Measurements from ENCODE around the gene CRYBG1. TPM values are rescaled to one million over a fixed set of nuclear protein-coding genes. Genes with fewer than 3 reads are reported as not detected.

CRYBG1 gene
- total RNA-seq, 4 donors from 2014 or later = 14.9 to 36.9 (median 20.7) TPM

GRCh38 chr6:106537662-106538061 is 177.1 kb downstream of the CRYBG1 start:
- TF ChIP-seq CTCF (IDR thresholded peaks at IDR 0.05) = no peak
- ATAC-seq (ENCODE audit: low FRiP score) = no peak
- DNase-seq (ENCODE audit: low spot score) = no peak

- no peak for DNase-seq (ENCODE audit: low spot score)
- ATAC-seq (ENCODE audit: low FRiP score) = no peak
- no peak for TF ChIP-seq CTCF (IDR thresholded peaks at IDR 0.05)
These were observed 177.6 kb downstream of the CRYBG1 start for GRCh38 chr6:106538145-106538544.

GRCh38 chr6:106539936-106540335 is 179.4 kb downstream of the CRYBG1 start:
- DNase-seq (ENCODE audit: low spot score) (no peak), ATAC-seq (ENCODE audit: low FRiP score) (no peak)
- TF ChIP-seq CTCF (IDR thresholded peaks at IDR 0.05) = no peak

GRCh38 chr6:106540432-106540831 is 179.9 kb downstream of the CRYBG1 start:
- TF ChIP-seq CTCF (IDR thresholded peaks at IDR 0.05) = no peak
- ATAC-seq (ENCODE audit: low FRiP score) = no peak

GRCh38 chr6:106540907-106541306 is 180.4 kb downstream of the CRYBG1 start:
- no peak for ATAC-seq (ENCODE audit: low FRiP score)

More at GRCh38 chr6:106540432-106540831, 179.9 kb downstream of the CRYBG1 start:
- no peak for DNase-seq (ENCODE audit: low spot score)

GRCh38 chr6:106546261-106546690 is 185.8 kb downstream of the CRYBG1 start:
- ATAC-seq (ENCODE audit: low FRiP score) = peak; percentile 33
- no peak for DNase-seq (ENCODE audit: low spot score)
- no peak for TF ChIP-seq CTCF (IDR thresholded peaks at IDR 0.05)

More at GRCh38 chr6:106540907-106541306, 180.4 kb downstream of the CRYBG1 start:
- DNase-seq (ENCODE audit: low spot score) = no peak
- TF ChIP-seq CTCF (IDR thresholded peaks at IDR 0.05) = no peak

GRCh38 chr6:106546691-106547414 is 186.3 kb downstream of the CRYBG1 start:
- ATAC-seq (ENCODE audit: low FRiP score) (peak; percentile 73), DNase-seq (ENCODE audit: low spot score) (no peak)
- no peak for TF ChIP-seq CTCF (IDR thresholded peaks at IDR 0.05)

Measured in omental fat pad (tissue), 4 donors.